ENCODE measurements around the gene CREB3L2. TPM values are rescaled to one million over a fixed set of nuclear protein-coding genes. Genes with fewer than 3 reads are reported as not detected.

Gene CREB3L2
- total and polyA plus RNA-seq, 2 of the 4 experiments (the other 2 are of a cell fraction): 42.3 to 57.9 TPM

DNA sequence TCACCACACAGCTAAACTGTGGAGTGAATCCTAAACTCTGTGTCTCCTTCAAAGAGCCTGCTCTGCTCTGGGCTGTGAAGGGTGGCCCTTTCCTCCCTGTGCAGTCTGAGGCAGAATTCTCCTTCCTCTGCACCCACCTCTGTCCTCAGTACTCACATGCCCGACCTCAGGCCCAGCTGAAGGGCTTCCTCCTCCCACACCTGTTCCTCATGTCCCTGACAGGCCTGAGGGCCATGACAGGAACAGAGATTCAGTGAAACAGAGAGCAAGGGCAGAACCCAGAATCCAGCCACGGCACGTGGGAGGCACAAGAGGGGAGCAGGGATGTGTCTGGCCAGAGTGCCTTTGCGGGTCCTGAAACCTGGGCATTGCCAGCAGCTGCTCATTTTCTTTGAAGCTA, 13.9 kb downstream of the CREB3L2 start:
- no peak overlapping the region for H3K4me2 ChIP-seq (ENCODE audit: low read depth, low read length)
- WGBS, 2 experiments (ENCODE audit: extremely low coverage in 2 of 2, insufficient read length in 1 of 2): 83% methylated on average over 2 of the region's 4 CpGs; no CpG with 5 or more reads in 1 of the 2 experiments

More for the DNA sequence above, 13.9 kb downstream of the CREB3L2 start:
- H3K56ac ChIP-seq (ENCODE audit: extremely low read depth, insufficient read depth, low read length): no peak overlapping the region
- H3K27me3 ChIP-seq (ENCODE audit: control insufficient read depth, insufficient read depth, low read length): no peaks in the 10 kb centered on the region
- peak overlapping the region; percentile 55; the same call in 1 of the 2 replicates for H3K23ac ChIP-seq (ENCODE audit: low read depth, low read length)
- peaks cover 13 to 80% of the 10 kb centered on the region in 2 experiments; a peak in 3 of 4 replicates for H3K79me1 ChIP-seq (ENCODE audit: low read depth in 1 of 2, low read length in 2 of 2)
- no peaks in the 10 kb centered on the region for H3K9me3 ChIP-seq (ENCODE audit: control insufficient read depth, insufficient read depth, low read length)
- H2BK120ac ChIP-seq (ENCODE audit: low read depth, low read length): peak overlapping the region; percentile 71
- dilution Hi-C loops (cut with HindIII; ENCODE audit: low sequenced_read_pairs, unreplicated experiment): no loop called here
- H3K14ac ChIP-seq (replicated peaks; ENCODE audit: low read depth, low read length): peak overlapping the region; percentile 52; the same call in 1 of the 2 replicates
- H3K9me1 ChIP-seq (ENCODE audit: insufficient read depth, low read length): peaks cover 48% of the 10 kb centered on the region
- peak overlapping the region; percentile 35 for H4K5ac ChIP-seq (ENCODE audit: low read depth, low read length)
- H2AK5ac ChIP-seq (ENCODE audit: low read depth, low read length): peak overlapping the region; percentile 83
- ChIA-PET POLR2A (ENCODE audit: unreplicated experiment) (no interaction called here), CTCF (interaction anchor here (1.5 kb wide), 1 partner anchor 84 kb away, joined by 3 read pairs; no protein-coding TSS in a partner anchor)
- H3K18ac ChIP-seq (ENCODE audit: low read depth, low read length): peak overlapping the region; percentile 49
- H2BK15ac ChIP-seq (ENCODE audit: low read depth, low read length): peak overlapping the region; percentile 19; the same call in 1 of the 3 replicates
- no peak overlapping the region for H2AFZ ChIP-seq (replicated peaks; ENCODE audit: low read length, poor library complexity)
- intact Hi-C loops (cut with micrococcal nuclease): no loop called here
- ATAC-seq (ENCODE audit: low read depth): no peak
- no peak for DNase-seq
- peak overlapping the region; percentile 82 for H3K4ac ChIP-seq (ENCODE audit: low read depth, low read length)
- peak overlapping the region; percentile 81 for H4K91ac ChIP-seq (ENCODE audit: insufficient read depth, low read depth, low read length)
- peak overlapping the region; percentile 93 for H2BK5ac ChIP-seq (ENCODE audit: low read depth, low read length, poor library complexity, severe bottlenecking)
- H3K9ac ChIP-seq (ENCODE audit: low read depth, low read length): peak overlapping the region; percentile 23; the same call in 1 of the 2 replicates
- peak overlapping the region; percentile 59; the same call in 1 of the 2 replicates for H2BK20ac ChIP-seq (ENCODE audit: low read depth, low read length)
- H3K27ac ChIP-seq (ENCODE audit: insufficient read depth, low read length): peak overlapping the region; percentile 80
- peaks cover 9% of the 10 kb centered on the region for H3K36me3 ChIP-seq (ENCODE audit: control insufficient read depth, insufficient read depth, low read length)
- no peak overlapping the region for H2AK9ac ChIP-seq (replicated peaks; ENCODE audit: low read depth, low read length, poor library complexity)
- in situ Hi-C loops (cut with MboI; ENCODE audit: low sequenced_read_pairs): loop anchor here (25.0 kb wide), 1 partner anchor 851 kb away; no protein-coding TSS in a partner anchor
- H4K8ac ChIP-seq (ENCODE audit: low read depth in 2 of 2, low read length in 2 of 2): peak overlapping the region; percentile 24 to 83; a peak in 3 of 4 replicates
- H4K20me1 ChIP-seq (ENCODE audit: insufficient read depth, low read length): peaks cover 47% of the 10 kb centered on the region
- peaks cover 49% of the 10 kb centered on the region for H3K4me1 ChIP-seq (ENCODE audit: control insufficient read depth, insufficient read depth, low read length)
- BruUV-seq (replicated peaks): no TSS peak
- H3K4me3 ChIP-seq (ENCODE audit: insufficient read depth, low read depth, low read length): no peak overlapping the region
- no peak for TF ChIP-seq CHD1 (IDR thresholded peaks at IDR 0.05; ENCODE audit: low read depth, low read length)
- no peak for TF ChIP-seq NFE2L2 (IDR thresholded peaks at IDR 0.05; ENCODE audit: low read depth, low read length)
- TF ChIP-seq MAZ (IDR thresholded peaks at IDR 0.05; ENCODE audit: borderline replicate concordance, low read depth, low read length): no peak
- no peak for TF ChIP-seq RFX5 (IDR thresholded peaks at IDR 0.05; ENCODE audit: low read depth, low read length)
- TF ChIP-seq RCOR1 (IDR thresholded peaks at IDR 0.05; ENCODE audit: insufficient replicate concordance, low read length): no peak
- no peak for TF ChIP-seq MXI1 (IDR thresholded peaks at IDR 0.05; ENCODE audit: borderline replicate concordance, low read depth, low read length)
- TF ChIP-seq, protein P1, sequence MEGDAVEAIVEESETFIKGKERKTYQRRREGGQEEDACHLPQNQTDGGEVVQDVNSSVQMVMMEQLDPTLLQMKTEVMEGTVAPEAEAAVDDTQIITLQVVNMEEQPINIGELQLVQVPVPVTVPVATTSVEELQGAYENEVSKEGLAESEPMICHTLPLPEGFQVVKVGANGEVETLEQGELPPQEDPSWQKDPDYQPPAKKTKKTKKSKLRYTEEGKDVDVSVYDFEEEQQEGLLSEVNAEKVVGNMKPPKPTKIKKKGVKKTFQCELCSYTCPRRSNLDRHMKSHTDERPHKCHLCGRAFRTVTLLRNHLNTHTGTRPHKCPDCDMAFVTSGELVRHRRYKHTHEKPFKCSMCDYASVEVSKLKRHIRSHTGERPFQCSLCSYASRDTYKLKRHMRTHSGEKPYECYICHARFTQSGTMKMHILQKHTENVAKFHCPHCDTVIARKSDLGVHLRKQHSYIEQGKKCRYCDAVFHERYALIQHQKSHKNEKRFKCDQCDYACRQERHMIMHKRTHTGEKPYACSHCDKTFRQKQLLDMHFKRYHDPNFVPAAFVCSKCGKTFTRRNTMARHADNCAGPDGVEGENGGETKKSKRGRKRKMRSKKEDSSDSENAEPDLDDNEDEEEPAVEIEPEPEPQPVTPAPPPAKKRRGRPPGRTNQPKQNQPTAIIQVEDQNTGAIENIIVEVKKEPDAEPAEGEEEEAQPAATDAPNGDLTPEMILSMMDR (conservative IDR thresholded peaks at IDR 0.05; ENCODE audit: low read depth, low read length): no peak
- no peak for TF ChIP-seq FOS (IDR thresholded peaks at IDR 0.05; ENCODE audit: low read depth, low read length)
- TF ChIP-seq BHLHE40 (IDR thresholded peaks at IDR 0.05; ENCODE audit: low read depth, low read length): no peak
- TF ChIP-seq CEBPB (IDR thresholded peaks at IDR 0.05; ENCODE audit: low read depth, low read length): no peak
- no peak for TF ChIP-seq POLR2A (IDR thresholded peaks at IDR 0.05; ENCODE audit: low read depth, low read length)
